GM19035 (cell line): ENCODE results near the gene APEX2.
A peak's percentile ranks its signal among the peaks of the same experiment; 100 is the strongest.
"Not testable (repeated sequence)": the region's sequence is repeated elsewhere in the genome, so short reads cannot be mapped to it uniquely, and the experiment has no call there.

Experiments used
- ATAC-seq: cut with Tn5 transposase; IDR thresholded peaks from one replicate; pipeline ENCODE4 v1.9.1; 2021; ENCODE audit not compliant: unreplicated experiment

APEX2 gene

DNA sequence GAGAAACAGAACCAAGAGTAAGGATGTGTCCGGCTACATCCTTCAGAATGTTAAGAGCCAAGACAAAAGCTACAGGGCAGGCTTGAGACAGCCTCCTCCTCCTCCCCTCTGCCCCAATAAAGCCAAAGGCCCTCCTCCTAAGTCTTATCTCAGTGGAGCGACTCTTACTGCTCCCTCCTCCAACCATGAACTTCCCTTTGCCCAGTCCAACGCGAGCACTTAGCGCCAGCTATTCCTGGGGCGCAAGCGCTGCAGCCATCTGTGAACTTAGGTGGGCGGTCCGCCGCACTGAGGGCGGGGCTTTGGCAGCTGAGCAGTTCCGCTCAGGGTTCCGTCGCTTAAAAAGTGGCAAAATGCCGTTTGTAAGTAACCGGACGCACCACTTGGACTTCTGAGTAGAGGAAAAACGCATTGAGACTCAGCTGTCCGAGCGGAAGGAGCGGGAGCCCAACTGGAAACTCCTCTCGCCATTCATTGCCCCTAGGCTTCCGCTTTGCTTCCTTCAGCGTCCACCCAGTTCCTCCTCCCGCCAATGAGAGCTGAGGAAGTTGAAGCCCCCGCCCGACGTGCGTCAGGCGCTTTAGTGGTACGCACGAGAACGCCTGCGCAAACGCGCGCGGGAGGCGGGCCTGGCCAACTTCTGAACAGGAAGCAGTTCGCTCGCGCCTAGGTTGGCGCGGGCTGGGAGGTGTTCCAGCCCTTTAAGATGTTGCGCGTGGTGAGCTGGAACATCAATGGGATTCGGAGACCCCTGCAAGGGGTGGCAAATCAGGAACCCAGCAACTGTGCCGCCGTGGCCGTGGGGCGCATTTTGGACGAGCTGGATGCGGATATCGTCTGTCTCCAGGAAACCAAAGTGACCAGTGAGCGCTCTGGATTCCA is at the start of gene APEX2:
Gene APEX2, plus strand, starts transcription at position 647 of the 882 bp plus-strand sequence. Its CDS starts 60 bp downstream, at position 707.
- ATAC-seq = peak; percentile 93

DNA sequence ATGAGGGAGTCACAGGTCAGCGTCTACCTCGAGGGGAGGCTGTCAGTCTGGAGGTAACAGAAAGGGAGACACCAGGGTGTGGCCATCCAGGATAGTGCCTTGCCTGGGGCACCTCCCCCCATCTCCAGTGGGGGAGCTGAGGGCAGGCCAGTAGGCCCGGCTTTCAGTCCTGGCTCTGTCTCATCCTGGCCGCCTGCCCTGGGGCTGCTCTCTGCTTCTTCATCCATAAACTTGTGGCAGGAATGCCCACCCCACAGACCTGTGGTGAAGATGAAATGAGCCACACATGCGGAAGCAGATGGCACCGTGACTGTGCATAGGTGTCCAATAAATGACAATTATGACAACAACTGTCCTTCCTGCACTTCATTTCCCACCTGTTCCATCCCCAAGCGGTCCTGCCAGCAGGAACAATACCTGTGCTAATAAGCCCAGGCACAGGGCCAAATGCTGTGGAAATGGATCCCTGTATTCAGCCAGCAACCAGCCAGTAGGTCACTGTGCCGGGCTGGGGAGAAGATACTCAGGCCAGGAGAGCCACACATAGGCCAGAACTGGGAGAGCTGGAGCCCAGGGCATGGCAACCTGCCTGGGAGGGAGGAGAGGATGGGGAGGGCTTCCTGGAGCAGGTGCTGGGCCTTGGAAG is 49.3 kb upstream of the APEX2 start:
- ATAC-seq = no peak

- no peak for ATAC-seq
Observed at GRCh38 chrX:54961750-54962149, 38.4 kb upstream of the APEX2 start.

DNA sequence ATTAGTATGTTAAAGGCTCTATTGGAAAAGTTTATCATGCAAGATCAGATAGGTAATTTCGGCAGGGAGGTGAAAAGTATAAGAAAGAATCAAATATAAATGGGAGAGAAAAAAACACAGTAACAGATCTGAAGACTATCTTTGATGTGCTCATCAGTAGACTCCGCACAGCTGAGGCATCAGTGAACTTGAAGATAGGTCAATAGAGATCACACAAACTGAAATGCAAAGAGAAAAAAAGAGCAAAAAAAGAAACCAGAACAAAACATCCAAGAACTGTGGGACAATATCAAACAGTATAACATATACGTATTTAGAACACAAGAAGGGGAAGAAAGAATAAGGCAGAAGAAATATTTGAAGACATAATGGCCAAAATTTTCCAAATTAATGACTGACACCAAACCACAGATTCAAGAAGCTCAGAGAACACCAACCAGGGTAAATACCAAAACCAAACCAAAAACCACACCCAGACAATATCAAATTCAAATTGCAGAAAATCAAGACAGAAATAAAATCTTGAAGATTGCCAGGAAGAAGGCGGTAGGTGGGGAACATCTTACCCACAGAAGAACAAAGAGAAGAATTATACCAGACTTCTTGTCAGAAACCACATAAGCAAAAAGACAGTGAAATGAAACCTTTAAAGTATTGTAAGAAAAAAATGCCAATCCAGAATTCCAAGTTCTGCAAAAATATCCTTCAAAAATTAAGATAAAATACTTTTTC is 35.2 kb upstream of the APEX2 start:
- ATAC-seq = no peak

GRCh38 chrX:54977387-54977786 is 22.8 kb upstream of the APEX2 start:
- ATAC-seq = no peak

- no peak for ATAC-seq
Observed at GRCh38 chrX:54978448-54978847, 21.7 kb upstream of the APEX2 start.

- no peak for ATAC-seq
Observed at GRCh38 chrX:54979432-54979831, 20.7 kb upstream of the APEX2 start.

DNA sequence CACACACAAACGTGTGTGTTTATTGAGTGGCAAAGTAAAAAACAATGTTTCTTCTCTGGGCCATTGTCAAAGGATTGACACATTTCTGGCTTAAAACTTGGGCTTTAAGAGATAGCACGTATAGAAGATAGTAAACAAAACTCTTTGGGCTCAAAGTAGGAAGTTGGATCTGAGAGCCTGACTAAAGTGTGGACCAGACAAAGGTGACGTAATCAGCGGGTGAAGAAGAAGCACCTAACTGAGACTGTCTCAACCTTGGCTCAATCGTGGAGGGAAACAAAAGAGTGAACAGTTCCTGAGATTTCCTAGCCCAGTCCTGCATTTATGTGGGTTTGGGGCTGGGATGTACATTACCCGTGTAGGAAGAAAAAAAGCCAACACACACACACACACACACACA is 19.8 kb upstream of the APEX2 start:
- ATAC-seq = no peak

GRCh38 chrX:54983306-54983705 is 16.9 kb upstream of the APEX2 start:
- not testable (repeated sequence) for ATAC-seq

- no peak for ATAC-seq
Observed at GRCh38 chrX:54991706-54992105, 8.5 kb upstream of the APEX2 start.

- ATAC-seq = no peak
Observed at GRCh38 chrX:54992911-54993622, 7.1 kb upstream of the APEX2 start.

DNA sequence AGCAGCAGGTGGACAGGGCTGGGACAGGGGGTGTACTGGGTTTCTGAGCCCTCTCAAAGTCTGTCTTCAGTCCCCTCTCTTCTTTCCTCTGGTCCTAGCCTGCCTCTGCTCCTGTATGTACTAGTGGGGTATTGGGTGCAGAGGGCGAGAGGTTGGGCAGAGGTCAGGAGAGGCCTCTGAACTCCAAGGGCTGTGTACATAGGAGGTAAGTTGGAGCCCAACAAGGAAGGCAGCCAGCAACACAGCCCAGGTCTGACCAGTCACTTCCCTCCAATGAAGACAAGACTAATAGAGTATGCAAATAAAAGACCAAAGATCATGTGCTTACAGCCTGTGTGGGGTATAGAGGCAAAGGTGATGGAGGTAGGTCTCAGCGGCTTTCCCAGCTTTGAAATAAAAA is 6.1 kb upstream of the APEX2 start, which contains the start of gene PFKFB1:
Gene PFKFB1, minus strand, starts transcription at position 90 of the 400 bp plus-strand sequence. CDS start 181 bp downstream, outside the sequence.
- no peak for ATAC-seq

DNA sequence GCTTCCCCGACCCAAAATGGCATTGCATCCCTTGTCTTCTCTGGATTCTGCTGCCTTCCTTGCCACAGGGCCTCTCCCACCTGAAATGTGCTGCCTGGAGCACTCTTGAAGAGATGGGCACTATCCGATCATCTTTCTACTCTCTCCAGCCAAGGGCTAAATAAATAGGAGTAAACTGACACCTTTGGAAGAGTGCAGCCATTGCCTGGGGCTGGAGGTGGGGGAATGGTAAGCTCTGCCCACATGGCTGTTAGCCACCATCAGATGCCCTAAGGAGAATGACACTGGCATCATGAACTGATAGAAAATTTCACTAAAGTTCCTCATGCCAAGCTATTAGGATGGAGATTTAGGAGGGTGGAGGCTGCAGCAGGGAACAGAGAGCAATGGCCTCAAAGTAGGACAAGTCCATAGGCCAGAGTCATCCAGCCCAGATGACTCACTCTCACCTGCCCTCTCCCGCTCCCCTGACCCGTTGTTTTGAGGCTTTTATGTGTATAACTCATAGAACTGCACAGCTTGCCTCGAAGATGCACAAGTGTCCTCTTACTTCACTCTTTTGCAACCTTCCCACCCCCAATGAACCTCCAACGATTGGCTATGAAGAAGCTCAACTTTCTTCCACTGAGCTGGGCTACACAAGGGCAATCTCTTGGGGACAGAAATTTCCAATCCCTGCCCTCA is 5.4 kb upstream of the APEX2 start:
- ATAC-seq = no peak

DNA sequence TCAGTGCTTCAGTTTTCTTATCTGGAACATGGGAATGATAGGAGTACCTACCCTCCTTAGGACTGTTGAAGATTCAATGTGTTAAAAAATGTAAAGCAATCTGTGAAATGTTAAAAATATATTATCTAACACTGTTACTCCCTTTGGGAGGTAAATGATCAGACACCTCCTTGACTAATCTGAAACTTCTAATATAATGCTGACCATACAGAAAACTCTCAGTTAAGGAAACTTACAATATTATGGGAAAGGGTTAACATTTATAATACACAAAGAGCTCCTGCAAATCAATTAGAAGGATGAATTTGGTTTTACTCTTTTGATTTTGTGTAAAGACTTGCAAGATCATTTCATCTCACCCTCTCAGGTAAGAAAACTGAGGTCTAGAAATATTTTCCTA is 4.5 kb upstream of the APEX2 start:
- no peak for ATAC-seq

DNA sequence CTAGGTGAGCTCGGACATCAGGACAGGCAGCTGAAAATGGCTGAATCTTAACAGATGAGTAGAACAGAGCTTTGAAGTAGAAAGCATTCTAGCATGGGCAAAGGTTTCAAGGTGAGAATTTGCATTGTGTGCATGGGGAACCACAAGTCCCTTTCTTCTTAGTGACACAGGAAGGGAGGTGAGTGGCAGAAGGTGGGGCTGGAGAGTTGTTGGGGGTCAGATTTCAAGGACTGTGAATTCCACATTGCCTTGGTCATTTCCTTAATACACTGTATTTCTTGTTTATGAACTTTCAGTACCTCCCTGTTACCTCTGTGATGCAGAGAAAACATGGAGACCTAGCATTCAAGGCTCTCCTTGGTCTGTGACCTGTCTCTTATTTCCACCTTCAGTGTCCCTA is 4.1 kb downstream of the APEX2 start:
- ATAC-seq = no peak

DNA sequence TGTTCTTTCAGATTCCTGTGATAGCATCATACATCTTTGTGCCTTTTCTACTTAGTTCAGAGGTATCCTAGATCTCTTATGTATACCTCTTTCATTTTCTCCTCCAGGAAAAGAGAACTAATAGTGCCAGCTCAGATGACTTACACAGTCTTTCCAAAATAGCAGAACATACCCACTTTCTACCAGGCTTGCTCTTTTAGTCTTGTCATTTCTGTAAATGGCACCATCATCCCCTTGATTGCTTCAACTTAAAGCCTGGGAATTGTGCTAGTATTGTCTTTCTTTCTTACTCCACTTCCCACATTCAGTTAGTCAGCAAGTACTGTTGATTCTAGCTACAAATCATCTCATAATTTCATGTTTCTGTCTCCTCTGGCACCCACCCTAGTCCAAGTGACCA is 5.1 kb downstream of the APEX2 start:
- no peak for ATAC-seq

- no peak for ATAC-seq
Observed at GRCh38 chrX:55006827-55007621, 6.9 kb downstream of the APEX2 start.

DNA sequence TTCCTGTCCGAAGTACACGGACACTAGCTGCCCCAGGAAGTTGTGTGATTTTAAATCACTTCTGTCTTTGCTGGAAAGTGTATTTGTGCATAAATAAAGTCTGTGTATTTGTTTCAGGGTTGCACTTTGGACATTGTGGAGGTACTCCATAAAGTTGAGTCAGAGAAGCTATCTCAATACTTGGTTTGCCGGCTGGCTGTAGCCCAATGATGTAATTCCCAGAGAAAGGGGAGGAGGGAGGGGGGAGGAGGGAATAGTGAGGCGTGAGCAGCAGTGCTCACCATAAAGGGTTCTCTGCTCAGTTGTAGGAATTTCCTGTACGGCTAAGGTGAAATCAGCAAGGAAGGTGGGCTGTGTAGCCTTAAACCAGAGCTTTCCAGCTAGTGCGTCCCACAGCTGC is 7.5 kb downstream of the APEX2 start:
- ATAC-seq = no peak

DNA sequence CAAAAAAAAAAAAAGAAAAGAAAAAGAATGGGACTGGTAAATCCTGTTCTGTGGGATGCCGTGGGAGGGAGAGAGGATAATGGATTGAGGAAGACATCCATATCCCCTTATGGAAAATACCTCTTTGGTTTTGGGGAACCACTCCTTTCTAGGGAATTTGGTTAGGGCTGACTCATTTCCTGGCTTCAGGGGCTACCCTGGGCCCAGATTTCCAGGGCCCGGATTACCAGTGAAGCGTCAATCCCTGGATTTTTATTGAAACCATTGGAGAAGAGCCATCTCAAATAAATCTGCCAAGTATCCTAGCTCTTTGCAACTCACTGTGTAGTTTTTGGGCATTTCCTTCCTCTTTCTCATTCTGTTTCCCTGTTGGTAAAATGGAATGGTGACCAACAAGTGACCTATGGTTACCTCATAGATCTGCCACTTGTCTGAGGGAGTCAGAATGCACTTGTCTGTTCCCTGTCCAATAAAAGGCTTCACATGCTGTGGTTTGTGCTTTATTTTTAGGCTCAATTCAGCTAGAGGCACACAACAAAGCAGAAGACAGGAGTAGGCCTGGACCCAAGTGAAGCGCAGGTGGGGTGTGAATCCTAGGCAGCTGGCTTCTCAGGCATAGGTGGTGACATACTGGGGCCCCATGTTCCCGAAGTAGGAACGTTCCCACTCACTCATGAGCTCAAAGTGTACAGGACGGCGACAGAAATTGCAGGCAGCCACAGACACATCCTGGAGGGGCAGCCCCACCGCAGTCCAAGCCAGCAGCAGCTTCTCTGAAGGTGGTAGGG is 8.6 kb downstream of the APEX2 start:
- no peak for ATAC-seq
